ENCODE results near the gene METTL8.
"Not testable (repeated sequence)": the region's sequence is repeated elsewhere in the genome, so short reads cannot be mapped to it uniquely, and the experiment has no call there.

GRCh38 chr2:171422710-171423495, 10.9 kb downstream of the METTL8 start:
- not testable (repeated sequence) for TF ChIP-seq CTCF, POLR2A, POLR2AphosphoS5, EP300 (IDR thresholded peaks at IDR 0.05)
